A549 (cell line): Measurements from ENCODE around the gene ROR1.

Source experiments
- MAZ ChIP-seq: fragments of 150-350 bp; IDR thresholded peaks from 2 replicates; pipeline ENCODE4 v1.6.1; 2014; ENCODE audit warnings: antibody characterized with exemption, low read depth, low read length, borderline replicate concordance
- POLR2A ChIP-seq: IDR thresholded peaks from 2 replicates; pipeline ENCODE4 v1.6.1; 2012; ENCODE audit warnings: mild to moderate bottlenecking, low read length
- TP53 ChIP-seq: fragments of 250-450 bp; sonication (Bioruptor Pico); IDR thresholded peaks from 2 replicates; pipeline ENCODE4 v1.5.0; 2021; ENCODE audit warnings: mild to moderate bottlenecking, moderate library complexity

GRCh38 chr1:64043976-64044375 lies 270.2 kb downstream of the ROR1 start:
- TF ChIP-seq MAZ = no peak
- TF ChIP-seq TP53 (CRISPR knock-in tag) = no peak
- TF ChIP-seq POLR2A = no peak
